NB4 (cell line): Measurements from ENCODE around the gene GRM7.

Source experiments
- DNase-seq: peaks from one replicate; pipeline ENCODE4 v3.0.0; 2010; ENCODE audit warnings: low read depth
- H3K4me3 ChIP-seq: one replicate; pipeline ENCODE4 v1.5.1; 2011; ENCODE audit warnings: mild to moderate bottlenecking, low read depth, low read length, moderate library complexity
- CTCF ChIP-seq: IDR thresholded peaks from one replicate; pipeline ENCODE4 v1.5.1; 2012; ENCODE audit warnings: low read depth, low read length
- MAX ChIP-seq: IDR thresholded peaks from 2 replicates; pipeline ENCODE4 v1.6.1; 2011; ENCODE audit warnings: low read depth, low read length
- MYC ChIP-seq: IDR thresholded peaks from 2 replicates; pipeline ENCODE4 v1.6.1; 2011; ENCODE audit warnings: low read depth, low read length
- POLR2A ChIP-seq: IDR thresholded peaks from 2 replicates; pipeline ENCODE4 v1.6.1; 2011; ENCODE audit warnings: mild to moderate bottlenecking; ENCODE audit not compliant: insufficient read length; ENCODE audit errors: extremely low read depth

GRM7 gene

GRCh38 chr3:7322957-7323669 lies 462.2 kb downstream of the GRM7 start:
- no peak for DNase-seq
- TF ChIP-seq MAX (no peak), CTCF (no peak), MYC (no peak), POLR2A (no peak)
- H3K4me3 ChIP-seq = no peak overlapping the region

- DNase-seq = no peak
- H3K4me3 ChIP-seq = no peak overlapping the region
- TF ChIP-seq POLR2A (no peak), CTCF (no peak), MAX (no peak), MYC (no peak)
Observed at GRCh38 chr3:7328339-7328738, 467.4 kb downstream of the GRM7 start.

GRCh38 chr3:7332696-7333095 lies 471.8 kb downstream of the GRM7 start:
- TF ChIP-seq MYC = no peak
- no peak for TF ChIP-seq CTCF
- TF ChIP-seq POLR2A = no peak
- TF ChIP-seq MAX = no peak
- no peak overlapping the region for H3K4me3 ChIP-seq
- no peak for DNase-seq

- DNase-seq = no peak
- no peak overlapping the region for H3K4me3 ChIP-seq
- TF ChIP-seq MYC = no peak
- no peak for TF ChIP-seq CTCF
- TF ChIP-seq POLR2A = no peak
- TF ChIP-seq MAX = no peak
Observed at GRCh38 chr3:7333125-7333524, 472.2 kb downstream of the GRM7 start.

GRCh38 chr3:7340795-7341194 lies 479.9 kb downstream of the GRM7 start:
- TF ChIP-seq POLR2A (no peak), MYC (no peak), CTCF (no peak), MAX (no peak)
- no peak overlapping the region for H3K4me3 ChIP-seq
- DNase-seq = no peak

- H3K4me3 ChIP-seq = no peak overlapping the region
- TF ChIP-seq POLR2A (no peak), CTCF (no peak), MAX (no peak), MYC (no peak)
- no peak for DNase-seq
Observed at GRCh38 chr3:7346364-7346763, 485.4 kb downstream of the GRM7 start.
